NCI-H146 (cell line): ENCODE measurements around the gene DSG2.
"Not testable (repeated sequence)": the region's sequence is repeated elsewhere in the genome, so short reads cannot be mapped to it uniquely, and the experiment has no call there.

Source experiments
- DNase-seq: peaks from one replicate; lab custom pipeline; 2025; lab: John Stamatoyannopoulos, UW

The DSG2 gene

DNA sequence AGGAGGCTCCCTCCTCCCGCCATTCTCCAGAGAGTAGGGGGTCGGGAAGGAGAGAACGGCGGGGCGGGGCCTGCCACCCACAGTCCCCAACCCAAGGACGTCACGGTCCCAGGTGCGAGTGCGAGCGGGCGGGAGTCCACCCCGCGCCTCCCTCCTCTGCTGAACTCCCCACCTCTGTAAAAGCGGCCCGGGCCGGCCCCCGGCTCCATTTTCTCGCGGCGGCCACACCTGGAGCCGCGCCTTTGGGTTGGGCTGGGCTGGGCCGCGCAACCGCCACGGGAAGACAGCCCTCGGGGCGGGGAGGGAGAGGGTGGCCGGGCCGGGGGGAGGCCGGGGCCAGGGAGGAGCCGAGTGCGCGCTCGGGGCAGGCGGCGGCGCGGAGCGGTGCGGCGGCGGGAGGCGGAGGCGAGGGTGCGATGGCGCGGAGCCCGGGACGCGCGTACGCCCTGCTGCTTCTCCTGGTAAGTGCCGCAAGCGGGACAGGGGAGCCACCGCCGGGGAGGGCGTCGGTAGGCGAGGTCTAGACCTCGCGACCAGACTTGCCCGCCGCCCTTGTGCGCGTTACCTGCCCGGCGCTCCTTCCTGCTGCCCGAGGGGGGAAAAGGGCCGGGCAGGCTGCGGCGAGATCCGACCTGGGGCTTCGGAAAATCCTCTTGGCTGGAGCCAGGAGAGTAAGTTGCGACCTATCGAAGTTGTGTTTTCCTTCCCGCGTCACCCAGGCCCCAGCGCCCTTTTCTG lies at the start of gene DSG2:
TSS of gene DSG2 (plus strand) at position 342 of the 738 bp plus-strand sequence. CDS start at position 417, 75 bp downstream.
- peak; percentile 66 for DNase-seq

DNA sequence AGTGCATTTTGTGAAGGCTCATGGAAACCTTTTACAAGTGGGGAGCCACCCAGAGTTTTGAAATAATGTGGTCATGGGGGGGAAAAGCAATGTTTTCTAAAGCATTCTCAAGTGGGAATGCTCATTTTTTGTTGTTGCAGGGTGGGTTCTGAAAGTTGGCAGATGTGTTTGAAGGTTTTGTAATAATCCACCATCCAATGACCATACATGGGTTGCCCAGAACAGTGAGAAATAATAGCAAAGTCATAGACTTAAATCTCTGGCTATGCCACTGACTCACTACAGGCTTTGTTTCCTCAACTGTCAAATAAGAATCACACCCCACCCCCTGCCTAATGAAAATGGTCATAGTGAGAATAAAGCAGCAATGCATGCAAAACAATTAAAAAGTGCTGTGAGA lies 47.6 kb upstream of the DSG2 start:
- DNase-seq: no peak

- no peak for DNase-seq
These were observed 46.4 kb upstream of the DSG2 start for GRCh38 chr18:31451625-31452024.

GRCh38 chr18:31454066-31454708 lies 43.8 kb upstream of the DSG2 start:
- no peak for DNase-seq

GRCh38 chr18:31469629-31470028 lies 28.3 kb upstream of the DSG2 start:
- DNase-seq: no peak

GRCh38 chr18:31478688-31479087 lies 19.3 kb upstream of the DSG2 start:
- no peak for DNase-seq

- DNase-seq: no peak
These were observed 15.9 kb upstream of the DSG2 start for GRCh38 chr18:31482051-31482450.

DNA sequence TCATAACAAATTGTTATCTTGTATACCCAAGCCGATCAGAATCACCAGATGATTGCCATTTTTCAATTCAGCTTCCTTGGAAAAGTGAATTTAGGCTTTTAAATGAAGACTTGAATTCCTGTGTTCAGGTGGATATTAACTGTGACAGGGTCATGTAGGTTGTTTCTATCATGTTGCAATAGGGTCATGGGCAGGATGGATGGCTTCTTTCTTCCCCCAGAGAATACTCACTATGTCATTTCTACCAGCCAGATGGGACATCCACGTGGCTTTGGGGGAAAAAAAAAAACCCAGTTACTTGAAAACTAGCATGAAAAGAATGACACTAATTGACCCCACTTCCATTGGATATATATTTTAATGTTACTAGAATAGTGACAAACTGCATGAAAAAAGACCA lies 14.6 kb upstream of the DSG2 start:
- DNase-seq: no peak

GRCh38 chr18:31484461-31484860 lies 13.5 kb upstream of the DSG2 start:
- DNase-seq: no peak

DNA sequence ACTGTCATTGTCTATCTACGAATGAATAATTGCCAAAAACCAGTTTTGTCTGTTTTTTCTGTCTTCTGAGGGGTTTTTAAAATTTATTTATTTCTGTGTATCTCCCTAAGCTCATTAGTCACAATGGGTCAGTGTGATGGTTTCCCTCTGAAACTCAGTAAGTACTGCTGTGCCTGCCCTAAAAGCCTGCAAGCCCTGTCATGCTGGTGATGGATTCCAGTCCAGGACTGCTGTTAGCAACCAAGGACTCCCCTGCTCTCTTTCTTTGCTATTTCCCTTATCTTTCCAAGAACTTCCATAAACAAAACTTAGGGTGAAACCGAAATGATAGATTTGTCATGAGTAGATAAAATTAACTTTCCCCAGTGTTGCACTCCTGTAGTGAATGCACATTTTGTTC lies 11.8 kb upstream of the DSG2 start:
- no peak for DNase-seq

- DNase-seq: no peak
These were observed 10.5 kb upstream of the DSG2 start for GRCh38 chr18:31487246-31488015.

GRCh38 chr18:31489311-31489710 lies 8.7 kb upstream of the DSG2 start:
- DNase-seq: no peak

GRCh38 chr18:31490387-31490786 lies 7.6 kb upstream of the DSG2 start:
- DNase-seq: no peak

DNA sequence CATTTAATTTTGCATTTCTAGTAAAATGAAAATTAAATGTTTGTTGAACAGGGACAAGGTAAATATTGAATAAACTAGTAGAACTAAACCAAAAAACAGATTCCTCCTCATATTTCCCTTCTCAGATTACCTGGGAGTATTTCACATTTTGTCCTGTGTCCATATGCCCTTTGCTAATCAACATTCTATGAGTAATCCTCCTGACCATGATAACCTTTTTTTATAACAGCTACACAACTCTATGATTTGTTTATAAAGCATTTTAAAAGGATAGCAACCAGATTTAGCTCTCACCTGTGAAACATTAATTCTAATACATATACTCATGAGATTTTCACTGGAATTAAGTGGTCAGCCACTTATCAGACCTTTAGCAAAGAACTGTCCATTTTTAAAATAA lies 7.1 kb upstream of the DSG2 start:
- no peak for DNase-seq

GRCh38 chr18:31491586-31491985 lies 6.4 kb upstream of the DSG2 start:
- DNase-seq: no peak

DNA sequence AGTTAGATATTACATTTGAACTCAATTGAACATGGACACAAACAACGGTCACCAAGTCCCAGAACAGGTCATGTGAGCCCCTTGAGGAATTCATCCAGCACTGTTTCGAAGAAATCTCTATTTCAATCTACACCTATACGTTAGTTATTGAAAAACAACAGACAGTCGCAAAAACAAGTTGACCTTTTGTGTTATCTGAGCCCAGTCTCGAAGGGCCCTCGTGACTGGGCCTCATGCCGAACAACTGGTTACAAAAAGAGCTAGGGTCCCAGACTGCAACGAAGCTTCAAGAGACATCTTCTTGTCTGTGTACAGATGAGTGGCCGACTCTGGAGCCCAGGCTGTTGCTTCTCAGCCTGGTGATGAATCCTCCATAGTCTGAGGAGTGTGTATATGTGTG lies 5.3 kb upstream of the DSG2 start:
- no peak for DNase-seq

GRCh38 chr18:31493171-31493570 lies 4.8 kb upstream of the DSG2 start:
- no peak for DNase-seq

DNA sequence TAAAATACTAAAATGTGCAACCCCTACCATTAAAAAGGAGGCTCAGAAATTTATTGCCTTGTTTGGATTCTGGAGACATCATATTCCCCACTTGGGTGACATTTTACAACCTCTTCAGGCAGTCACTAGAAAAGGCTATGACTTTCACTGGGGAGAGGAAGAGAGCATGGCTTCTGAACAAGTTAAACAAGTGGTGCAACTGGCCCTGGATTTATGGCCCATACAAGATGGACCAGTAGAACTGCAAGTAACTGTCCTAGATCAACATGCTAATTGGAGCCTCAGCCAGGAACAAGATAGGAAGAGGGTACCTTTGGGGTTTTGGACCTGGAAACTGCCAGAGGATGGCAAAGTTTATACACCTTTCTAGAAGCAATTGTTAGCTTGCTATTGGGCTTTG lies 4.0 kb upstream of the DSG2 start:
- DNase-seq: no peak

GRCh38 chr18:31494705-31495244 lies 3.2 kb upstream of the DSG2 start:
- DNase-seq: not testable (repeated sequence)

DNA sequence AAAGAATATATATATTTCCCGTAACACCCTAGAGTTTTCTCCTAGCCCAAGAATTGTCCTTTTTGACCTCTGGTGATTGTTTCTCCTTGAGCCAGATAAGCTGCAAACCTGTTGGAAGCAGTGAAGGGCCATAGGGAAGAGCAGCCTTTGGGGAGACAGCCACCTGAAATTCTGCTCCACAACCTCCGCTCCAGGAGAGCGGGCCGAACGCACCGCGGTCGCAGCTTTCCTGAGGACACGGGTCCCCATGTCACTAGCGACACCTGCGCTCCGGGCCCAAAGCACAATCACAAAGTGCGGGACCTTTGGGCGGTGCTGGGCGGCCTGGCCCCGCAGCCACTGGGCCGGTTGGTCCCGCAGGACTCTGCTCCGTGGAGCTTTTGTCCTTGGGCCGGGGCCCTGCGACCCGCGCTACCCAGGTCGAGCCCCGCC lies 557 bp upstream of the DSG2 start:
- DNase-seq: no peak

DNA sequence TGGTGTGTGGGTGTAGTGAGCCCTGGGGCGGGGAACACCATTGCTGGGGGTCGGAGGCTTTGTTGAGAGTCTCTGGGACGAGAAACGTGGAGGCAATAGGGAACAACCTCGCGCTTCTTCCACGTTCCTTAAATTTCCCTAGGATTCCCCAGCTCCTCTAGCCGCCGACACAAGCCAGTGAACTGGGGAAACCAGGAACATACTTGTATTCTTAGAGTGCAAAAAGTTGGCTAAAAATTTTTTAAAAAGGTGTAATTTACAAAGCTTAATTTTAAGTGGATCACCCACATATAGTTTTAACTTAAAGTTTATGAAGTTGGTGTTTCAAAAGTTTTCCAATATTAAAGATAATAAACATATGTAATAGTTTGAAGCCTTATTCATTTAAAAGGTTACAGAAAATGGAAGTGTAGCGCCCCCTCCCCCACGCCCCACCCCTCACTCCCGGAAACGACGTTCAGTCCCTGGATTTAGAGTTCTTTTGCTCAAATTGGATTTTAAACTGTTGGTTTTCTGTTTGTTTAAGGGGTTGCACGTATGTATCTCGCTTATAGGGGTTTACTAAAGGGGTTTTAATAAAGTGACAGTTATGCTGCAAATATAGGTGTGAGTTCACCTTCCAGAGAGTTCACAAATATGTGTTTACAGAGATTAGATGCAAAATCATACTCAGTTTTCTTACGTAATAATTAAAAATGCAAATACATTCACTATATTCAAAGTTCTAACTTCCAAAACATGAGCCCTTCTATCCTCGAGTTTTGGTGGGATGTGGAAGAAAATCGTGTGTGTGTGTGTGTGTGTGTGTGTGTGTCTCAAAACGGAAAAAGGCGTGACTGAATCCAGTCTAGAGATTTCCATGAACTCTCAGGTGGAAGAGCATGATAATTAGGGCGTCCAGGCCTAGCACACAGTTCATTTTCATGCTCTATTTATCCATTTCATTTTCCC lies 872 bp downstream of the DSG2 start:
- DNase-seq: no peak
